ENCODE data around the gene CFAP57. TPM values are rescaled to one million over a fixed set of nuclear protein-coding genes. Genes with fewer than 3 reads are reported as not detected.

Gene CFAP57
- total and polyA plus RNA-seq, 2 of the 8 experiments (the other 6 are each of a cell fraction or from before 2014, with no cell fraction given), result 0.20 to 0.80 TPM

DNA sequence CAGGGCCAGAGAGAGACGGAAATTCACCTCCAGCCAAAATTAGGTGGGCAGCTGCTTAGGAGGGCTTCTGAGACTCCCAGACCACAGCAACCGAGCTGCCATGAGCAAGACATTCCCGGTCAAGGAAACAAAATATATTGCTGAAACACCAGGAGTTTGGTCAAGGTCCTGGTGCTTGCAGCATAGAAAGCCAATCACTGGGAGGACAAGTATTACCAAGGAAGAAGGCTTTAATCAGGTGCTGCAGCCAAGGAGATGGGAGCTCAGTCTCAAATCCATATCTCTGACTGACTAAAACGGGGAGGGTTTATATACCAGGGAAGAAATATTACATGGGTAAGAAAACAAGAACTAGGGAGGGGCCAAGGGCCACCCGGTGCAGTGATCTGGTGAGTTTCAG is 78.9 kb downstream of the CFAP57 start:
- no peak overlapping the region for H3K14ac ChIP-seq (ENCODE audit: insufficient read length)
- no peak for DNase-seq (ENCODE audit: low read depth in 1 of 2, low spot score in 2 of 2)
- whole genome bisulfite sequencing, 2 experiments (ENCODE audit: extremely low coverage in 1 of 2, insufficient coverage in 1 of 2, insufficient read length in 1 of 2, insufficient replicate concordance in 2 of 2, low coverage in 1 of 2, low lambda C conversion rate in 2 of 2, missing lambda C conversion rate in 1 of 2), result 83% methylated on average over 5 of the region's 5 CpGs; no CpG with 5 or more reads in 1 of the 2 experiments
- H2BK20ac ChIP-seq (ENCODE audit: low read length), result no peak overlapping the region
- no peak overlapping the region for H2BK120ac ChIP-seq (replicated peaks; ENCODE audit: low read depth, low read length)
- ChIA-PET POLR2A (ENCODE audit: partially characterized antibody) (no interaction called here), CTCF (ENCODE audit: partially characterized antibody) (interaction anchor here (2.8 kb wide), 1 partner anchor 12 kb away, joined by 7 read pairs; no protein-coding TSS in a partner anchor)
- peaks cover 21 to 45% of the 10 kb centered on the region in 2 experiments for H3K9me3 ChIP-seq (ENCODE audit: insufficient read depth in 2 of 2, low read depth in 1 of 2, low read length in 1 of 2)
- no peak overlapping the region for H3K9ac ChIP-seq (replicated peaks in 1 of 4; ENCODE audit: extremely low read depth in 1 of 4, low read depth in 3 of 4, low read length in 3 of 4)
- no peak overlapping the region for H3K4me3 ChIP-seq (ENCODE audit: extremely low read depth in 1 of 4, insufficient read depth in 2 of 4, low read depth in 3 of 4, low read length in 4 of 4)
- H2BK15ac ChIP-seq (ENCODE audit: low read length), result no peak overlapping the region
- no peak for FAIRE-seq
- H4K8ac ChIP-seq (ENCODE audit: extremely low read depth, insufficient read depth, low read length), result peak overlapping the region; percentile 51; the same call in 1 of the 2 replicates
- no peak overlapping the region for H3K4me2 ChIP-seq (ENCODE audit: insufficient read depth in 1 of 2, low read depth in 2 of 2, low read length in 2 of 2)
- no peak for TF ChIP-seq SP1 (IDR thresholded peaks at IDR 0.05; ENCODE audit: low read depth, low read length)
- H3K27me3 ChIP-seq (replicated peaks in 1 of 4; ENCODE audit: control insufficient read depth in 3 of 4, extremely low read depth in 1 of 4, insufficient read depth in 3 of 4, low read length in 3 of 4), result no peaks in the 10 kb centered on the region
- H3K79me2 ChIP-seq (ENCODE audit: control insufficient read depth in 1 of 2, insufficient read depth in 2 of 2, low read length in 2 of 2), result no peaks in the 10 kb centered on the region
- H3K23ac ChIP-seq (ENCODE audit: insufficient read length), result no peak overlapping the region
- H2BK5ac ChIP-seq (ENCODE audit: low read depth, low read length), result no peak overlapping the region
- H3K56ac ChIP-seq (replicated peaks; ENCODE audit: insufficient read length, low read depth, low read length), result no peak overlapping the region
- H2BK12ac ChIP-seq (ENCODE audit: low read depth, low read length), result no peak overlapping the region
- H3K23me2 ChIP-seq (ENCODE audit: low read depth, low read length), result no peaks in the 10 kb centered on the region
- H2AK5ac ChIP-seq (ENCODE audit: low read depth, low read length), result no peak overlapping the region
- H3K18ac ChIP-seq (ENCODE audit: extremely low read depth, low read length), result no peak overlapping the region
- H4K5ac ChIP-seq (ENCODE audit: insufficient read length, low read depth, low read length), result no peak overlapping the region
- no peak overlapping the region for H2AFZ ChIP-seq (ENCODE audit: low read length)
- H3K36me3 ChIP-seq (ENCODE audit: control insufficient read depth in 2 of 4, insufficient read depth in 4 of 4, low read length in 3 of 4), result no peaks in the 10 kb centered on the region
- H4K91ac ChIP-seq (replicated peaks; ENCODE audit: insufficient read length, low read length), result no peak overlapping the region
- H3K4me1 ChIP-seq (replicated peaks in 1 of 4; ENCODE audit: control insufficient read depth in 3 of 4, insufficient read depth in 4 of 4, low read length in 3 of 4), result no peaks in the 10 kb centered on the region
- no peaks in the 10 kb centered on the region for H4K20me1 ChIP-seq (replicated peaks in 1 of 2; ENCODE audit: control insufficient read depth in 1 of 2, insufficient read depth in 2 of 2, low read length in 2 of 2)
- H3K27ac ChIP-seq (ENCODE audit: low read depth, low read length), result no peak overlapping the region
- no peak overlapping the region for H3K4ac ChIP-seq (replicated peaks; ENCODE audit: insufficient read length, low read depth, low read length)
- H3K79me1 ChIP-seq (ENCODE audit: low read depth, low read length), result no peaks in the 10 kb centered on the region

All from H1 (cell line).